HG03521 (cell line): ENCODE results near the gene RHOBTB1.

Experiments
- ATAC-seq: cut with Tn5 transposase; IDR thresholded peaks from one replicate; pipeline ENCODE4 v1.9.1; 2021; ENCODE audit warnings: mild to moderate bottlenecking, moderate library complexity; ENCODE audit not compliant: unreplicated experiment

Gene RHOBTB1

GRCh38 chr10:60823324-60823723, 120.7 kb downstream of the RHOBTB1 start:
- ATAC-seq: no peak

- ATAC-seq: no peak
Measured at GRCh38 chr10:60822809-60823208, 121.2 kb downstream of the RHOBTB1 start.

- ATAC-seq: no peak
Measured at GRCh38 chr10:60821656-60822055, 122.3 kb downstream of the RHOBTB1 start.

DNA sequence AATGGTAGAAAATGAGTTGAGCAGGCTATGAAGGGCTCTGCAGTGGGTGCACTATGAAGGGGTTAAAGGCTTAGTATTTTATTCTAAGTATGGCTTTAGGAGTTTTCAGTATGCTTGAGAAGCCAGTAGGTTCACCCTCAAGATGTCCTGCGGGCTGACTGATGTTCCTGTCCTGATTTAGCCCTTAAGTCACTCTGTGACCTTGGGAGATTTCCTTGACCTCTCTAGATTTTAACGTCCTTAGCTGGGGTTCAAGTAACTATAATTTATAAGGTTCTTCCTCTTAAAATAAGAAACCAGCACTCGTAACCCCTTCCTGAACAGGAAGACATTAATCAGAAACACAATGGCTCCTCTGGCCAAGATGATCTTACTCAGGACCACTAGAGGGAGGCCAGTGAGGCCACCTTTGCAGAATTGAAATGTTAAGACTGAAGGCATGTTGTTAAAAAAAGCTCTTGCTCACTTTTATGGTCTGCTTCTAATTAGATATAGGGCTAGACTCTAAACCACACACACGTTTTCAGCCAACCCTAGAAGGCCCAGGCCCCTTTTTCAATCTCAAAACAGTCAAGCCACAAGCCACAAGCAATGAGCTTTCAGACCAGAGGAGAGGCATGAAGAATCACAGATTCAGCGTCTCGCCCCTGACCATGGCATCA, 123.8 kb downstream of the RHOBTB1 start:
- ATAC-seq: peak; percentile 80
